H9 (cell line): Measurements from ENCODE around the gene TPPP. TPM values are rescaled to one million over a fixed set of nuclear protein-coding genes. Genes with fewer than 3 reads are reported as not detected.

Experiments
- DNase-seq: peaks from one replicate; pipeline ENCODE4 v3.0.0-alpha.2; 2017
- H2AFZ ChIP-seq: one replicate; pipeline ENCODE4 v1.6.1; 2013; ENCODE audit warnings: mild to moderate bottlenecking, low read length, control low read depth, moderate library complexity
- H2AK5ac ChIP-seq: 2 replicates; pipeline ENCODE4 v1.6.1; 2013; ENCODE audit warnings: low read length, control low read depth, mixed read lengths; ENCODE audit not compliant: insufficient read length
- H2BK120ac ChIP-seq: one replicate; pipeline ENCODE4 v1.6.1; 2013; ENCODE audit warnings: low read depth, mild to moderate bottlenecking, low read length, control low read depth, inconsistent platforms; ENCODE audit not compliant: poor library complexity, severe bottlenecking
- H2BK12ac ChIP-seq: 2 replicates; pipeline ENCODE4 v1.6.1; 2013; ENCODE audit warnings: low read length, control low read depth, mixed read lengths, low read depth; ENCODE audit not compliant: insufficient read length
- H2BK15ac ChIP-seq: 2 replicates; pipeline ENCODE4 v1.6.1; 2013; ENCODE audit warnings: low read depth, low read length, control low read depth
- H2BK20ac ChIP-seq: one replicate; pipeline ENCODE4 v1.6.1; 2013; ENCODE audit warnings: low read depth, mild to moderate bottlenecking, low read length, control low read depth, inconsistent platforms; ENCODE audit not compliant: poor library complexity, severe bottlenecking
- H2BK5ac ChIP-seq: 2 replicates; pipeline ENCODE4 v1.6.1; 2013; ENCODE audit warnings: low read length, control low read depth, mixed read lengths; ENCODE audit not compliant: insufficient read length
- H3K14ac ChIP-seq: 2 replicates; pipeline ENCODE4 v1.6.1; 2013; ENCODE audit warnings: low read length, control low read depth; ENCODE audit not compliant: insufficient read depth
- H3K18ac ChIP-seq: 2 replicates; pipeline ENCODE4 v1.6.1; 2013; ENCODE audit warnings: low read depth, mild to moderate bottlenecking, mixed read lengths, low read length, control low read depth; ENCODE audit not compliant: insufficient read length
- H3K23ac ChIP-seq: 2 replicates; pipeline ENCODE4 v1.6.1; 2013; ENCODE audit warnings: low read length, control low read depth, mixed read lengths, low read depth; ENCODE audit not compliant: insufficient read length
- H3K23me2 ChIP-seq: 2 replicates; pipeline ENCODE4 v1.6.1; 2013; ENCODE audit warnings: low read depth, mild to moderate bottlenecking, mixed read lengths, low read length, control low read depth; ENCODE audit not compliant: insufficient read length, poor library complexity, severe bottlenecking
- H3K27ac ChIP-seq: 2 replicates; pipeline ENCODE4 v1.5.1; 2013; ENCODE audit warnings: low read length, control low read depth, mixed read lengths, low read depth; ENCODE audit not compliant: insufficient read length
- H3K27me3 ChIP-seq: 2 replicates; pipeline ENCODE4 v1.6.1; 2013; ENCODE audit warnings: low read length, control low read depth, inconsistent platforms; ENCODE audit not compliant: insufficient read depth
- H3K4ac ChIP-seq: 2 replicates; pipeline ENCODE4 v1.6.1; 2013; ENCODE audit warnings: low read depth, mild to moderate bottlenecking, control low read depth, inconsistent platforms, low read length, moderate library complexity
- H3K4me1 ChIP-seq: 2 replicates; pipeline ENCODE4 v1.6.1; 2013; ENCODE audit warnings: low read length, control low read depth, inconsistent platforms; ENCODE audit not compliant: insufficient read depth
- H3K4me2 ChIP-seq: 2 replicates; pipeline ENCODE4 v1.6.1; 2013; ENCODE audit warnings: low read length, control low read depth, mixed read lengths; ENCODE audit not compliant: insufficient read length, insufficient read depth
- H3K56ac ChIP-seq: 2 replicates; pipeline ENCODE4 v1.6.1; 2013; ENCODE audit warnings: low read depth, mild to moderate bottlenecking, mixed read lengths, low read length, control low read depth; ENCODE audit not compliant: insufficient read length
- H3K79me1 ChIP-seq: 2 replicates; pipeline ENCODE4 v1.6.1; 2013; ENCODE audit warnings: low read depth, mild to moderate bottlenecking, moderate library complexity, low read length, control low read depth, inconsistent platforms; ENCODE audit not compliant: insufficient read depth, poor library complexity, severe bottlenecking
- H3K79me2 ChIP-seq: 2 replicates; pipeline ENCODE4 v1.6.1; 2013; ENCODE audit warnings: low read length, control low read depth, inconsistent platforms; ENCODE audit not compliant: insufficient read depth
- H3K9ac ChIP-seq: 2 replicates; pipeline ENCODE4 v1.6.1; 2013; ENCODE audit warnings: low read length, control low read depth, mixed read lengths; ENCODE audit not compliant: insufficient read length; ENCODE audit errors: extremely low read depth
- H3K9me3 ChIP-seq: one replicate; pipeline ENCODE4 v1.6.1; 2013; ENCODE audit warnings: low read depth, low read length, inconsistent platforms; ENCODE audit not compliant: control insufficient read depth
- H3T11ph ChIP-seq: one replicate; pipeline ENCODE4 v1.6.1; 2013; ENCODE audit warnings: mild to moderate bottlenecking, low read length, control low read depth, inconsistent platforms
- H4K20me1 ChIP-seq: one replicate; pipeline ENCODE4 v1.6.1; 2013; ENCODE audit not compliant: control insufficient read depth, insufficient read length, insufficient read depth
- H4K5ac ChIP-seq: 2 replicates; pipeline ENCODE4 v1.6.1; 2013; ENCODE audit warnings: low read depth, mild to moderate bottlenecking, mixed read lengths, low read length, control low read depth; ENCODE audit not compliant: insufficient read length
- H4K8ac ChIP-seq: replicated peaks from 2 replicates; pipeline ENCODE4 v1.6.1; 2013; ENCODE audit warnings: low read length, control low read depth, mixed read lengths, low read depth; ENCODE audit not compliant: insufficient read length
- H4K91ac ChIP-seq: 2 replicates; pipeline ENCODE4 v1.6.1; 2013; ENCODE audit warnings: low read depth, mild to moderate bottlenecking, moderate library complexity, mixed read lengths, low read length, control low read depth; ENCODE audit not compliant: insufficient read length
- H3K27ac Mint-ChIP-seq, 3 experiments: 2 replicates in 2 of 3; 3 replicates in 1 of 3; pipeline ENCODE4 v1.8.0; 2020 to 2021; ENCODE audit warnings: mixed read lengths in 3 of 3, mild to moderate bottlenecking in 1 of 3, moderate library complexity in 1 of 3
- H3K27me3 Mint-ChIP-seq: 2 replicates; pipeline ENCODE4 v1.8.0; 2021; ENCODE audit warnings: low read depth, mild to moderate bottlenecking, moderate library complexity, mixed read lengths
- H3K36me3 Mint-ChIP-seq, 3 experiments: 2 replicates in 2 of 3; 3 replicates in 1 of 3; pipeline ENCODE4 v1.8.0; 2020 to 2021; ENCODE audit warnings: low read depth in 3 of 3, mixed read lengths in 3 of 3; ENCODE audit not compliant: insufficient read depth in 1 of 3
- H3K4me1 Mint-ChIP-seq, 2 experiments: 2 replicates each; pipeline ENCODE4 v1.8.0; 2020; ENCODE audit warnings: mixed read lengths in 2 of 2
- H3K4me3 Mint-ChIP-seq, 2 experiments: 2 replicates in 1 of 2; 3 replicates in 1 of 2; pipeline ENCODE4 v1.8.0; 2020 to 2021; ENCODE audit warnings: mild to moderate bottlenecking in 2 of 2, mixed read lengths in 2 of 2, moderate library complexity in 1 of 2
- H3K9me3 Mint-ChIP-seq, 2 experiments: 2 replicates in 1 of 2; 3 replicates in 1 of 2; pipeline ENCODE4 v1.8.0; 2020; ENCODE audit warnings: mild to moderate bottlenecking in 2 of 2, mixed read lengths in 2 of 2, moderate library complexity in 1 of 2
- WGBS: extraction: QIAGEN DNeasy Blood & Tissue Kit; methylation state at CpG from one replicate; pipeline ENCODE4 v1.1.7; 2013; ENCODE audit warnings: missing lambda C conversion rate, low lambda C conversion rate, mixed read lengths; ENCODE audit not compliant: insufficient read length; ENCODE audit errors: extremely low coverage; 5-methylcytosine and 5-hydroxymethylcytosine counted together
- total RNA-seq: library from RNA; stranded (reverse); gene quantifications from 2 replicates; pipeline ENCODE4 v1.2.1, GENCODE V29; 2021
- TF ChIP-seq, protein P1 (sequence below): fragments of 200-600 bp; sonication (generic); conservative IDR thresholded peaks from 3 replicates; pipeline ENCODE4 v1.8.0; 2021; ENCODE audit warnings: antibody characterized with exemption, mild to moderate bottlenecking

The TPPP gene
- total RNA-seq, 1 experiment from 2014 or later = 0.44 TPM

DNA sequence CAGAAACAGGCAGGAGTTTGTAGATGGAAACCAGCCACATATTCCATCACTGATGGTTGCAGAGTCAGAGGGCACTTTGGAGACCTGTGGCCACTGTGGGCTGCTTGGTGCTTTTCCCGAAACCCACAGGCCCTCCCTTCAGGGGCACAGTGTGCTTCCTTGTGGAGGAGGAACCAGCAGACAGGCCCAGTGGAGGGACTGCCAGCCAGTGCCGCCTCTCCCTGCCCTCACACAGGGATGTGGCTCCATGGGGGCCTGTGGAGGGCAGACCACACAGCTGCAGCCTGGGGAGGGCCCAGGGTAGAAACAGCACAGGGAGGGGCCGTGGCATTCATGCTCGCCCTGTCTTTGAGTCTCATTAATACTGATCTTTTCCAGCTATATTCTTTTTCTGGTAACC lies 45.8 kb downstream of the TPPP start:
- H3K23ac ChIP-seq = no peak overlapping the region
- DNase-seq = no peak
- no peak overlapping the region for H3T11ph ChIP-seq
- no peaks in the 10 kb centered on the region for H3K27me3 Mint-ChIP-seq
- no peaks in the 10 kb centered on the region for H3K4me1 ChIP-seq
- TF ChIP-seq, protein P1, sequence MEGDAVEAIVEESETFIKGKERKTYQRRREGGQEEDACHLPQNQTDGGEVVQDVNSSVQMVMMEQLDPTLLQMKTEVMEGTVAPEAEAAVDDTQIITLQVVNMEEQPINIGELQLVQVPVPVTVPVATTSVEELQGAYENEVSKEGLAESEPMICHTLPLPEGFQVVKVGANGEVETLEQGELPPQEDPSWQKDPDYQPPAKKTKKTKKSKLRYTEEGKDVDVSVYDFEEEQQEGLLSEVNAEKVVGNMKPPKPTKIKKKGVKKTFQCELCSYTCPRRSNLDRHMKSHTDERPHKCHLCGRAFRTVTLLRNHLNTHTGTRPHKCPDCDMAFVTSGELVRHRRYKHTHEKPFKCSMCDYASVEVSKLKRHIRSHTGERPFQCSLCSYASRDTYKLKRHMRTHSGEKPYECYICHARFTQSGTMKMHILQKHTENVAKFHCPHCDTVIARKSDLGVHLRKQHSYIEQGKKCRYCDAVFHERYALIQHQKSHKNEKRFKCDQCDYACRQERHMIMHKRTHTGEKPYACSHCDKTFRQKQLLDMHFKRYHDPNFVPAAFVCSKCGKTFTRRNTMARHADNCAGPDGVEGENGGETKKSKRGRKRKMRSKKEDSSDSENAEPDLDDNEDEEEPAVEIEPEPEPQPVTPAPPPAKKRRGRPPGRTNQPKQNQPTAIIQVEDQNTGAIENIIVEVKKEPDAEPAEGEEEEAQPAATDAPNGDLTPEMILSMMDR = no peak
- H3K23me2 ChIP-seq = no peaks in the 10 kb centered on the region
- no peaks in the 10 kb centered on the region for H3K79me2 ChIP-seq
- H3K9ac ChIP-seq = no peak overlapping the region
- H3K27me3 ChIP-seq = no peaks in the 10 kb centered on the region
- H4K20me1 ChIP-seq = no peaks in the 10 kb centered on the region
- no peak overlapping the region for H3K4me3 Mint-ChIP-seq
- no peak overlapping the region for H3K27ac ChIP-seq
- no peaks in the 10 kb centered on the region; a peak in 1 of 5 replicates for H3K9me3 Mint-ChIP-seq
- no peak overlapping the region; the same call in 1 of the 2 replicates for H3K14ac ChIP-seq
- no peak overlapping the region for H2AK5ac ChIP-seq
- H4K5ac ChIP-seq = no peak overlapping the region
- H3K18ac ChIP-seq = no peak overlapping the region
- H2AFZ ChIP-seq = no peak overlapping the region
- no peaks in the 10 kb centered on the region for H3K4me1 Mint-ChIP-seq
- no peak overlapping the region for H2BK15ac ChIP-seq
- no peak overlapping the region for H3K4me2 ChIP-seq
- no peak overlapping the region for H3K27ac Mint-ChIP-seq
- WGBS = no CpG with 5 or more reads among the region's 4 CpGs
- H3K4ac ChIP-seq = no peak overlapping the region
- H4K8ac ChIP-seq = no peak overlapping the region
- no peak overlapping the region for H3K56ac ChIP-seq
- H2BK5ac ChIP-seq = no peak overlapping the region
- H2BK20ac ChIP-seq = no peak overlapping the region
- peaks cover 35% of the 10 kb centered on the region for H3K9me3 ChIP-seq
- H3K36me3 Mint-ChIP-seq = peaks cover 4 to 27% (median 6%) of the 10 kb centered on the region in 3 experiments
- no peaks in the 10 kb centered on the region for H3K79me1 ChIP-seq
- H2BK120ac ChIP-seq = no peak overlapping the region
- H2BK12ac ChIP-seq = no peak overlapping the region
- H4K91ac ChIP-seq = no peak overlapping the region
